HCT116 (cell line): ENCODE results near the gene DMGDH. TPM values are rescaled to one million over a fixed set of nuclear protein-coding genes. Genes with fewer than 3 reads are reported as not detected.

ENCODE experiments used
- ATAC-seq: fragments of 200-7000 bp; cut with Tn5 transposase; 2 replicates; pipeline ENCODE4 v1.9.1; 2020; ENCODE audit warnings: mild to moderate bottlenecking, moderate library complexity
- BruUV-seq: library from RNA; stranded (reverse); fragments of 400-500 nt; replicated peaks from 2 replicates; lab custom pipeline; 2021; lab: Mats Ljungman, UMichigan
- CTCF ChIA-PET: fragments of 300-600 bp; sonication (Branson Sonifier 250); formaldehyde crosslinking; loops from one replicate; lab custom pipeline; 2021; ENCODE audit warnings: antibody characterized with exemption; lab: Charles Lee
- POLR2A ChIA-PET: fragments of 300-600, 350-600 bp; sonication (Branson Sonifier 250); formaldehyde crosslinking; loops from one replicate; lab custom pipeline; 2021; ENCODE audit warnings: antibody characterized with exemption; lab: Charles Lee
- RAD21 ChIA-PET, 2 experiments: fragments of 300-600 bp; sonication (Branson Sonifier 250); formaldehyde crosslinking; loops; one replicate each; lab custom pipeline; 2023; ENCODE audit warnings: low total read pairs in 2 of 2; ENCODE audit not compliant: uncharacterized antibody in 2 of 2, unreplicated experiment in 2 of 2, low non-redundant PET in 1 of 2; lab: Charles Lee
- DNase-seq: peaks from one replicate; pipeline ENCODE4 v3.0.0-alpha.2; 2010; ENCODE audit warnings: low read depth, low spot score
- H2AFZ ChIP-seq: fragments of 200-600 bp; shearing (Covaris generic), sonication (generic); 2 replicates; pipeline ENCODE4 v1.6.1; 2017; ENCODE audit warnings: low read depth, mixed run types, mixed read lengths, antibody characterized with exemption, low read length; ENCODE audit not compliant: poor library complexity, severe bottlenecking
- H3K27ac ChIP-seq: 2 replicates; pipeline ENCODE4 v1.5.1; 2012; ENCODE audit warnings: low read depth, low read length
- H3K27me3 ChIP-seq: fragments of 200-600 bp; sonication (generic); 2 replicates; pipeline ENCODE4 v1.6.1; 2016; ENCODE audit warnings: mixed run types, low read length, mixed read lengths; ENCODE audit not compliant: insufficient read depth
- H3K36me3 ChIP-seq, 2 experiments: fragments of 200-500 bp in 1 of 2; fragments of 200-600 bp in 1 of 2; sonication (Bioruptor generic) in 1 of 2; sonication (generic) in 1 of 2; 2 replicates each; pipeline versions ENCODE4 v1.5.1 to v1.6.1; 2014 to 2016; ENCODE audit warnings: low read length in 2 of 2, inconsistent platforms in 1 of 2, mixed read lengths in 1 of 2, mixed run types in 1 of 2; ENCODE audit not compliant: insufficient read depth in 2 of 2, control insufficient read depth in 1 of 2
- H3K4me1 ChIP-seq, 2 experiments: fragments of 200-600 bp in 1 of 2; sonication (generic) in 1 of 2; 2 replicates each; pipeline versions ENCODE4 v1.5.1 to v1.6.1; 2012 to 2017; ENCODE audit warnings: low read length in 2 of 2, inconsistent platforms in 1 of 2, mild to moderate bottlenecking in 1 of 2, mixed read lengths in 1 of 2, mixed run types in 1 of 2, moderate library complexity in 1 of 2; ENCODE audit not compliant: insufficient read depth in 2 of 2, control insufficient read depth in 1 of 2
- H3K4me2 ChIP-seq: fragments of 200-600 bp; sonication (generic); 2 replicates; pipeline ENCODE4 v1.6.1; 2017; ENCODE audit warnings: mixed run types, low read length, mixed read lengths
- H3K4me3 ChIP-seq, 2 experiments: fragments of 200-600 bp in 1 of 2; sonication (generic) in 1 of 2; replicated peaks in 1 of 2; 2 replicates each; pipeline ENCODE4 v1.5.1; 2011 to 2016; ENCODE audit warnings: low read length in 2 of 2, control low read depth in 1 of 2, low read depth in 1 of 2, mild to moderate bottlenecking in 1 of 2, mixed read lengths in 1 of 2, mixed run types in 1 of 2
- H3K79me2 ChIP-seq: fragments of 200-600 bp; sonication (generic); 2 replicates; pipeline ENCODE4 v1.6.1; 2017; ENCODE audit warnings: mild to moderate bottlenecking, mixed run types, low read length, moderate library complexity, mixed read lengths; ENCODE audit not compliant: insufficient read depth
- H3K9ac ChIP-seq: fragments of 200-600 bp; sonication (generic); 2 replicates; pipeline ENCODE4 v1.6.1; 2016; ENCODE audit warnings: low read length, mixed read lengths
- H3K9me2 ChIP-seq: fragments of 200-600 bp; sonication (generic), shearing (Covaris generic); 2 replicates; pipeline ENCODE4 v1.6.1; 2017; ENCODE audit warnings: mixed run types, mild to moderate bottlenecking, moderate library complexity; ENCODE audit not compliant: insufficient read depth
- H3K9me3 ChIP-seq, 2 experiments: fragments of 200-500 bp in 1 of 2; fragments of 200-600 bp in 1 of 2; sonication (Bioruptor generic) in 1 of 2; sonication (generic) in 1 of 2; 2 replicates each; pipeline ENCODE4 v1.6.1; 2014 to 2017; ENCODE audit warnings: low read length in 2 of 2, mixed read lengths in 2 of 2, inconsistent platforms in 1 of 2, low read depth in 1 of 2, mild to moderate bottlenecking in 1 of 2, mixed run types in 1 of 2, moderate library complexity in 1 of 2; ENCODE audit not compliant: control insufficient read depth in 1 of 2, insufficient read depth in 1 of 2
- H4K20me1 ChIP-seq: fragments of 200-600 bp; sonication (generic), shearing (Covaris generic); 2 replicates; pipeline ENCODE4 v1.6.1; 2017; ENCODE audit warnings: mixed run types, mild to moderate bottlenecking, moderate library complexity; ENCODE audit not compliant: insufficient read depth
- ELF1 ChIP-seq: IDR thresholded peaks from 2 replicates; pipeline ENCODE4 v1.6.1; 2012; ENCODE audit warnings: low read depth, borderline replicate concordance
- EZH2 ChIP-seq: fragments of 200-600 bp; sonication (generic); IDR thresholded peaks from 2 replicates; pipeline ENCODE4 v1.6.1; 2017; ENCODE audit warnings: antibody characterized with exemption, mixed run types
- POLR2A ChIP-seq: IDR thresholded peaks from 2 replicates; pipeline ENCODE4 v1.7.0; 2011; ENCODE audit warnings: borderline replicate concordance; ENCODE audit not compliant: insufficient read depth, insufficient read length; ENCODE audit errors: extremely low read depth
- POLR2AphosphoS5 ChIP-seq: IDR thresholded peaks from 2 replicates; pipeline ENCODE4 v1.6.1; 2011; ENCODE audit warnings: mild to moderate bottlenecking, low read depth, low read length, moderate library complexity
- YY1 ChIP-seq: IDR thresholded peaks from 2 replicates; pipeline ENCODE4 v1.6.1; 2011; ENCODE audit warnings: low read length, low read depth, moderate library complexity, mild to moderate bottlenecking; ENCODE audit not compliant: insufficient replicate concordance; ENCODE audit errors: extremely low read depth
- ZBTB33 ChIP-seq: IDR thresholded peaks from 2 replicates; pipeline ENCODE4 v1.6.1; 2011; ENCODE audit warnings: mild to moderate bottlenecking, low read length, moderate library complexity; ENCODE audit not compliant: insufficient replicate concordance; ENCODE audit errors: extremely low read depth
- intact Hi-C: fragments of 100-400 bp; cut with micrococcal nuclease; formaldehyde crosslinking; loops from 2 replicates; pipeline ENCODE4 v1.10.0; 2022
- total RNA-seq: library from RNA; stranded (reverse); gene quantifications from one replicate; pipeline ENCODE4 v1.2.1, GENCODE V29; 2021; ENCODE audit not compliant: unreplicated experiment

Gene DMGDH
- total RNA-seq, 1 experiment from 2014 or later = 2.3 TPM

- TF ChIP-seq ZBTB33 = no peak
- TF ChIP-seq EZH2 = no peak
- no peak for TF ChIP-seq POLR2A
Measured at GRCh38 chr5:79002374-79002773, 67.1 kb downstream of the DMGDH start (continued).

GRCh38 chr5:79001471-79001870 lies 68.0 kb downstream of the DMGDH start:
- no peaks in the 10 kb centered on the region for H3K9me3 ChIP-seq
- ChIA-PET CTCF (interaction anchor here (3.7 kb wide), 1 partner anchor 19 kb away, joined by 13 read pairs; no protein-coding TSS in a partner anchor), RAD21 (no interaction called here), POLR2A (no interaction called here)
- no peak overlapping the region for H2AFZ ChIP-seq
- H3K27ac ChIP-seq = no peak overlapping the region
- TF ChIP-seq POLR2AphosphoS5 = no peak
- no peaks in the 10 kb centered on the region for H3K4me1 ChIP-seq
- intact Hi-C loops = no loop called here
- no peaks in the 10 kb centered on the region for H3K79me2 ChIP-seq
- DNase-seq (no peak), ATAC-seq (no peak)
- no peak overlapping the region for H3K4me2 ChIP-seq
- H3K4me3 ChIP-seq = no peak overlapping the region
- no peaks in the 10 kb centered on the region for H3K36me3 ChIP-seq
- no peaks in the 10 kb centered on the region for H3K9me2 ChIP-seq
- no peaks in the 10 kb centered on the region for H3K27me3 ChIP-seq
- BruUV-seq = no TSS peak
- H4K20me1 ChIP-seq = no peaks in the 10 kb centered on the region
- H3K9ac ChIP-seq = no peak overlapping the region

GRCh38 chr5:78997090-78997489 lies 72.4 kb downstream of the DMGDH start:
- Histone ChIP-seq H2AFZ (no peak overlapping the region), H3K27me3 (no peaks in the 10 kb centered on the region), H3K4me3 (no peak overlapping the region), H3K36me3 (no peaks in the 10 kb centered on the region), H3K9ac (no peak overlapping the region), H4K20me1 (no peaks in the 10 kb centered on the region), H3K79me2 (no peaks in the 10 kb centered on the region), H3K4me1 (no peaks in the 10 kb centered on the region), H3K4me2 (no peak overlapping the region), H3K9me2 (no peaks in the 10 kb centered on the region), H3K9me3 (no peaks in the 10 kb centered on the region), H3K27ac (no peak overlapping the region)
- intact Hi-C loops = no loop called here
- BruUV-seq = no TSS peak
- ChIA-PET POLR2A (no interaction called here), CTCF (no interaction called here), RAD21 (no interaction called here)
- TF ChIP-seq ELF1 (no peak), YY1 (no peak)
- ATAC-seq (no peak), DNase-seq (no peak)
